GM18517 (cell line): ENCODE results near the gene RAB26.
"Not testable (repeated sequence)": the region's sequence is repeated elsewhere in the genome, so short reads cannot be mapped to it uniquely, and the experiment has no call there.

Source experiments
- ATAC-seq: cut with Tn5 transposase; IDR thresholded peaks from one replicate; pipeline ENCODE4 v1.9.1; 2021; ENCODE audit warnings: mild to moderate bottlenecking, moderate library complexity; ENCODE audit not compliant: unreplicated experiment

Gene RAB26

DNA sequence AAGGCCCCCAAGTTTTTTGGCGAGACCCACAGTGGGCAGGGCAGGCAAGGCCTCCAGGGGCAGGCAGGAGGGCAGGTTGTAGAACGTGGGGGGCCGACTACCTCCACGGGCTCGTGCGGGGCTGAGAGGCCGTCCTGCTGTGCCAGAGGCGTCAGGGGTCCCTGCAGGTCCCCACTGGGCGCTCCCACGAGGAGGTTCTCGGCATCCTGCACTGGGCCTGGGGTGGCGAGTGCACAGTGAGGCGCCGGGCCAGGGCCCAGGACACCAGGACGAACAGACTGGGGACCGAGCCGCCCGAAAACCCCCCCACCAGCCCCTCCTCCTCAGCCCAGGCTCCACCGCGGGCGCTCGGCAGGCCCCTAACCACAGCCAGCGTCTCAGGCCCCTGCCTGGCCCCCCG is 32.0 kb upstream of the RAB26 start:
- not testable (repeated sequence) for ATAC-seq

- not testable (repeated sequence) for ATAC-seq
Measured at GRCh38 chr16:2117341-2117740, 31.1 kb upstream of the RAB26 start.

DNA sequence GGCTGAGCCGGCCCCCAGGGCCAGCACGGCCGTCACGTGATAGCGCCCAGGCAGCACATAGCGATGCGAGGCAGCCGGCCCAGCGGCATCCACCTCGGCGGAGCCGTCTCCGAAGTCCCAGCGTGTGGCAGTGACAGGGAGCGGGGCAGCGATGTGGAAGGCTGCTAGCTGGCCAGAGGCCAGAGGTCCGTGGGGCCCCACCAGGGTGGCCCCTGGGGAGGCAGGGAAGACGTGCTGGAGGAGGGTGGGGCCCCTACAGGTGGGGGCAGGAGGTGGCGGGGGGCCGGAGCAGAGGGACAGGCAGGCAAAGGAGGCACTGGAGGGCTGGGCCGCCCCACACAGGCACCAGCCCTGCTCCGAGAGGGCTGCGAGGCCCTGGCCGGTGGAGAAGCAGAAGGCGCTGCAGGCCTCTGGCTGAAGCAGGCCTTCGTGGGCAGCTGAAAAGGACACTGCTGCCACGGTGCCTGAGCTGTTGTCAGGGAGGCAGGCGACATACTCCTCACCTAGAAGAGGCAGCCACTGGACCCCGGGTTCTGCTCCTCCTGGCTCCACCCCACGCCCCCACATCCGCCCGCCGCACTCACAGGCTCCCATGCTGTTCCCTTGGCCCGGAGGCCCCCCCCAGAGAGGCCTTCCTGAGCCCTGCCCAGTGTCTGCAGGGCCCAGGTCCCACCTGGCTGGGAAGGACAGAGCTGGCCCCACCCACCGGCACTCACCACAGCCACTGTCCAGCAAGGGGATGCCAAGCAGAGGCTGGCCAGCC is 30.3 kb upstream of the RAB26 start:
- ATAC-seq = not testable (repeated sequence)

DNA sequence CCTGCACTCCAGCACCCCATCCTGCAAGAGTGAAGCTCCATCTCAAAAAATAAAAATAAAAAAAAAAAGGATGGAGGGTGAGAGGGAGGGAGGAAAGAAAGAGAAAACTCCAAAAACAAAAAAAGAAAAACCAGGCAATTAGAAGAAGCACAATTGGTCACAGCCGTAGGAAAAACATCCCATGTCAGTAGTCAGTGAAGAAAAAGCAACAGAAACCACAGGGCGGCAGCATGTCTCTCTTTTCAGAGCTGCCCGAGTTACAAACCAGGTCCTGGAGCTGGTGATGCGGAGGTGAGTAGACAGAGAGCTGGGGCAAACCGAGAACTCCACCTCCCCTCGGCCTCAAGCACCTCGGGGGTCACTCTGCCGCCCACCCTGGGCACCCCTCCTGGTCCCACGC is 27.1 kb upstream of the RAB26 start:
- ATAC-seq = not testable (repeated sequence)

- ATAC-seq = no peak
Measured at GRCh38 chr16:2121853-2122252, 26.6 kb upstream of the RAB26 start.

GRCh38 chr16:2122429-2122828 is 26.0 kb upstream of the RAB26 start:
- no peak for ATAC-seq

DNA sequence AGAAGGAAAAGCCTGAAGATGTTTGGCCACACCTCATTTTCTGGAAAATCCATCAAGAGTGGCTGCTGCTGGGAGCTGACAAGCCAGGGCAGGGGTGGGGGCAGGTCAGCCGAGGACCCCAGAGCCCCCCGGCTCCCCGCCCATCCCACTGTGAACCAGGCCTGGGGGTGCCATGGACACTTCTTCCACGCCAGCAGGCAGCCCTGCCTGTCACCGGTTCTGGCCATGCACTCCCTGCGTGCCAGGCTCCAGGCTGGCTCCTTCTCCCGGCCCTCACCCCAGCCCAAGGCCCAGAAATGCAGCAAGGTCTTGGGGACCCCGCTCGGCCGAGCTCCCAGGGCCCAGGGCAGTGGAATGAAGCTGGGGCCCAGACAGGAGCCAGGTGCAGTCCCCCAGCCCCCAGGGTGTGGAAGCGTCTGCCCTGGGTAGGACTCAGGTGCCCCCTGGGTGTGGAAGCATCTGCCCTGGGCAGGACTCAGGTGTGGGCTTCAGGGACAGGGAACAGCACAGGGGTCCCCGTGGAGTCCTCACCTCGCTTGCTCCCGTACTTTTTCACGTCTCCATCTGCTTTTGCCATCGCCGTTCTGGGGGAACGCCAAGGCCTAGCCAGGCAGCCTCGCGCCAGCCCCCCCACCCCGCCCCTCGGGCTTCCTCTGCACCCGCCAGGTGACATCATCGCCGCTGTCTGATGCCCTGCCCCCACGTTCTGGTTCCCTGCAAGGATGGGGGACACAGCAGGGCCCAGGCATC is 25.3 kb upstream of the RAB26 start:
- not testable (repeated sequence) for ATAC-seq

GRCh38 chr16:2123706-2124376 is 24.6 kb upstream of the RAB26 start:
- ATAC-seq = not testable (repeated sequence)

DNA sequence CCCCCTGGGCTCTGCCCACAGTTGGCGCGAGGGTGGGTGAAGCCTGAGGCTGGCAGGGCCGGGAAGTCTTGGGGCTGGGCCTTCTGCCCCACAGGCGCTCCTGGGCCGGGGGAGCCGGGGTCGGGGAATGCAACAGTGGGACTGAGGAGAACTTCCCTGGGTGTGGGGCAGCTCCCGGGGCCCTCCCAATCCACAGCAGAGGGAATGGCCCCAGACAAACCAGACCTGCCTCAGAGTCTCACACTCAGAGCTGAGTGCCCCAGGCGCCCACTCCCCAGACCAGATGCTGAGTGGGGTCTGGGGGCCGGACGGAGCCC is 24.1 kb upstream of the RAB26 start:
- not testable (repeated sequence) for ATAC-seq

DNA sequence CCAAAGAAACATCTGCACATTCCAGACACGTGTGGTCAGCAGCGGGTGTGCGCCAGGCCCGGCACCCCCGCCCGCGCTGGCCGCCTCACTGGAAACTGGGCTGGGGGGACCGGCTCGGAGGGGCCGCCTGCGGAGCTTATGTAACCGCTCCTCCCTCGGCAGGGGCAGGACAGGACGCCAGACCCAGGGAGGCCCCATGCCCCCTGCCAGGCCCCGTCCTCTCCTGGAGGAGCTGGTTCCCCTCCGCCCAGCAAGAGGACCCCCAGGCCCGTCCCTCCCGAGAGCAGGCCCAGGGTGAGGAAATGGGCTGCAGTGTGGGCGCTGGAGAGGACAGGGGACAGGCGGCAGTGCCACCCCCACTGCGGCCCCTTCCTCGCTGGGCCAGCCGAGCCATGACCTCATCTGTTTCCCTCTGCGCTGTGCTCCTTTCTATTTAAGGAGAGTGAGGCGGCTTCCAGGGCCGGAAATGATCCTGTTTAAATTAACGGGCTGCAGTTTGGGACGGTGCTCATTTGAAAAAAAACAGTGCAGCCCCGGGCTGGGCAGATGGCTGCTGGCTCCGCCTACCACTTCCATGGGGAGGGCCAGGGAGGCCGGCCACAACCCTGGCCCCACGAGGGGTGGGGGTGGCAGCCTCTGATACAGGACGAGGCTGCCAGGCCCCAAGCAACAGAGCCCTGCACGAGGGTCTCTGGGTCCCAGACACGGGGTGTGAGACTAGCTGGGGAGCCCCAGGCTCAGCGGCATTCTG is 23.6 kb upstream of the RAB26 start:
- not testable (repeated sequence) for ATAC-seq

GRCh38 chr16:2125609-2126008 is 22.8 kb upstream of the RAB26 start:
- not testable (repeated sequence) for ATAC-seq

DNA sequence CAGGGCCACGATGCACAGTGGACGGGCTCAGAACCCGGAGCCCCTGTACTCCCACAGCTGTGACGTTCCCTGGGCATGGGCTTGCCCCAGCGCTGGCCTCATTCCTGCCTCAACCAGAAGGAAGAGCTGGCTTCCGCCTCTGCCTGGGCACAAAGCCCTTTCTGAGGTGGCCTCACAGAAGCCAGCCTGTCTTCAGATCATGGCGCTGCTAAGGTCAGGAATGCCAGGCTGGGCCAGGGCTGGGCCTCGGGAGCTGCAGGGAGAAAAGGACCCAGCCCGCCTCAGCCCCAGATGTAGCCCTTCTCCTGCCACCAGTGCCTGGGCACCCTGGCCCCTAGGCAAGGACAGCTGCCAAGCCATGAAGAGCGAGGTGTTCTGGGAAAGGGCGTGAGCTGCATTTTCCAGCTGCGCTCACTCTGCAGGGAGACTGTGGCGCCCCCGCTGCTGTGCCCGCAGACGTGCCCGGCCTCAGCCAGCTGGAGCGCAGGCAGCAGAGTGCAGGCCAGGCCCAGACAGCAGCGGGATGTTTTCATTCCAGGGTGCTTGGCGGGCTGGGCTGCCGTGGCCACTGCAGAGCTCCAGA is 22.2 kb upstream of the RAB26 start:
- not testable (repeated sequence) for ATAC-seq

DNA sequence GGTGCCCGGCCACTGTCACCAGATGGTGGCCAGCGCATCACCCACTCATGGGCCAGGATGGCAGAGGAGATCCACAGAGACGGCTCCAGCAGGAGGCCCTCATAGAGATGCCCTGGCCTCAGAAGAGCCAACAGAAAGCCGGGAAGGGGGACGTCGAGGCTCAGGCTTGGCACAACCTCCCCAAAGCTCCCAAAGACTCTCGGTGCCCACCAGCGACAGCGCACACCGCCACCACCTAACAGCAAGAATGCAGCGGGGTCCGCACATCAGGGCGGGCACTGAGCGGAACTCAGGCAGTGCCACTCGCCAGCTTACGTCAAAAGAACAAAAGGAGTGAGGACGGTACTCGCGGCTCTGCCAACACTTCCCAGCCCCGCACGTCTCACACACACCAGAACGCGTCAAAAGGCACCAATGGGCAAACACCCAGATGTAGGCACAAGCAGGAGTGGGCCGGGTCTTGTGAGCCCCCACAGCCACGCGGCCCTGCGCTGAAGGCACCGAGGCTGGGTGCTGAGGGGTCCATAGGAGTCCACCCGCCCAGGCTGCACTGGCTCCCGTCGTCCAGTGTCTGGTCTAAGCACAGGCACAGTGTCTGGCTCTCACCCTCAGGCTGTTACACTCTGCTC is 21.4 kb upstream of the RAB26 start:
- not testable (repeated sequence) for ATAC-seq

DNA sequence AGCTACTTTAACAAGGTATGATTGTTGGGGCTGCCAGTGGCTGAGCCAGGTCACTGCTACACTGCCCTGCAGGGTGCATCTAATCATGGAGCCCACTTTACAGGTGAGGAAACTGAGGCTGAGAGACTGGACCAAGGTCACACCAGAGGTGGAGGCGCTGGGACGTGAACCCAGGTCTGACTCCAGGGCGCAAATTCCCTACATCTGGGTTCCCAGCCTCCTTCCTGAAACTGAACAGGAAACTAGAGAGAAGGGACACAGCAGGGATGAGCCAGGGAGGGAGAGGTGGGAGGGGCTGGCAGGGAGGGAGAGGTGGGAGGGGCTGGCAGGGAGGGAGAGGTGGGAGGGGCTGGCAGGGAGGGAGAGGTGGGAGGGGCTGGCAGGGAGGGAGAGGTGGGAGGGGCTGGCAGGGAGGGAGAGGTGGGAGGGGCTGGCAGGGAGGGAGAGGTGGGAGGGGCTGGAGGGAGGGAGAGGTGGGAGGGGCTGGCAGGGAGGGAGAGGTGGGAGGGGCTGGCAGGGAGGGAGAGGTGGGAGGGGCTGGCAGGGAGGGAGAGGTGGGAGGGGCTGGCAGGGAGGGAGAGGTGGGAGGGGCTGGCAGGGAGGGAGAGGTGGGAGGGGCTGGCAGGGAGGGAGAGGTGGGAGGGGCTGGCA is 20.7 kb upstream of the RAB26 start:
- ATAC-seq = not testable (repeated sequence)

- not testable (repeated sequence) for ATAC-seq
Measured at GRCh38 chr16:2129251-2129650, 19.2 kb upstream of the RAB26 start.

DNA sequence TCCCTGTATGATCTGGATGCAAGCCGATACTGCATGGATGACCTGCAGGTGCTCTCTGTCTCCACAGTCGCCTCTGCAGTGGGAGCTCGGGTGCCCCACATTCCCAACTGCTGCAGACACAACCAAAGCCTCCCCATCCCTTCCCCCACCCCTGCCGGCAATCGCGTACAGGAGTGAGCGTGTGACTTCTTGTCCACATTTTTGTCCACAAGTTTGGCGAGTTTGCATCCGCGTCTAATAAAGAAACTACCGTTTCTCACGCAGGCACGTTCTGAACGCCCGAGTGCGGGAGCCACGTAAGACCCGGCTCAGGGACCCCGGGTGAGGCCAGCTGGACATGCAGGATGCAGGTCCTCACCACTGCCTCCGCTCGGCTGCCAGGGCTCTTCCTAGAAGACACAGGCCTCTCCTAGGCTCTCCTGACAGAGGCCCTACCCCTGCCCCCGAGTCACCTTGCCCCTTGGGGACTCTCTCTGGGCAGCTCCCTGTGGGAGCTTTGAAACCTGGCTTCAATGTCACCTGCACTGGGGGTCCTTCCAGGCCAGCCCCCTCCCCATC is 18.5 kb upstream of the RAB26 start:
- not testable (repeated sequence) for ATAC-seq

GRCh38 chr16:2133797-2134196 is 14.6 kb upstream of the RAB26 start:
- ATAC-seq = not testable (repeated sequence)

DNA sequence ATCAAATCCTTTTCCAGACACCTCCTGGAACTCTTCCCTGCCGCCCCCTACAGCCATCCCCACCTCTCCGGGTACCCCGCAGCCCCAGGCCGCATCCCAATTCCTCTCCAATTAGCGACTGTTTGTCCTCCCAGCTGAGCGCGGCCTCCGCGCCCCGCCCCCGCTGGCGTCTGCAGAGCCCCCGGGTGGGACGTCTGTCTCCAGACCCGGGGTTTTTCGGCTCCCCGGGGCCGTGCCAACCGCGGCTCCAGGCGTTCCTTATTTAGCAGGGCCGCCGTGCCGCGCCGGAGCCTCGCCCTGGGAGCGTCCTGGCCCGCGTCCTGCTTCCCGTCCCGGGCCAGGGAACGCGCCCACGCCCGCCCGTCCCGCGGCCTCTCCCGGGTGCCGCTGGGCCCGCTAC is 13.4 kb upstream of the RAB26 start:
- not testable (repeated sequence) for ATAC-seq

- not testable (repeated sequence) for ATAC-seq
Measured at GRCh38 chr16:2135770-2136490, 12.5 kb upstream of the RAB26 start, which contains the start of gene PKD1. Gene PKD1 (minus strand): TSS chr16:2135898. CDS start chr16:2135689, 209 bp downstream.
